Midbrain (tissue), 1 donor: Measurements from ENCODE around the gene HMCN2.
"Not testable (repeated sequence)": the region's sequence is repeated elsewhere in the genome, so short reads cannot be mapped to it uniquely, and the experiment has no call there.

Experiments used
- DNase-seq: peaks from one replicate; lab custom pipeline; 2025; lab: John Stamatoyannopoulos, UW

Gene HMCN2

GRCh38 chr9:130239363-130239695 lies 26.2 kb upstream of the HMCN2 start:
- DNase-seq, result no peak

GRCh38 chr9:130239741-130240241 lies 25.8 kb upstream of the HMCN2 start:
- DNase-seq, result no peak

GRCh38 chr9:130240410-130241197 lies 25.0 kb upstream of the HMCN2 start:
- DNase-seq, result peak; percentile 70

DNA sequence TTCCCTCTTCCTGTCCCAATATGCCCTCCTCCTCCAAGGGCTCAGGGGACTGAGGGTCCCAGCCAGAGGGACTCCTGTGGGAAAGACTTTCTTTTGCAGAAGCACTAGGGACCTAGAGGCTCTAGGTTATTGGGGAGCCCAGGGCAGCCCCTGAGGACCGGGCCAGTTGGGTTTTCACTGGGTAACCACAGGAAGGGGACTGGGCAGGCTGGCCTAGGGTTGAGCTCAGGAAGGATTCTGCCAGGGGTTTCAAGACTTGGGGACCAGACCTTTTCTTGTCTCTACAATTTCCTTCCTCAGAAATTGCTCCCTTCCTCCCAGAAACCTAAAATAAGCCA lies 24.4 kb upstream of the HMCN2 start:
- DNase-seq, result no peak

GRCh38 chr9:130242270-130243014 lies 23.1 kb upstream of the HMCN2 start:
- DNase-seq, result no peak

- DNase-seq, result peak; percentile 62
These were observed 22.3 kb upstream of the HMCN2 start for GRCh38 chr9:130243015-130243881.

DNA sequence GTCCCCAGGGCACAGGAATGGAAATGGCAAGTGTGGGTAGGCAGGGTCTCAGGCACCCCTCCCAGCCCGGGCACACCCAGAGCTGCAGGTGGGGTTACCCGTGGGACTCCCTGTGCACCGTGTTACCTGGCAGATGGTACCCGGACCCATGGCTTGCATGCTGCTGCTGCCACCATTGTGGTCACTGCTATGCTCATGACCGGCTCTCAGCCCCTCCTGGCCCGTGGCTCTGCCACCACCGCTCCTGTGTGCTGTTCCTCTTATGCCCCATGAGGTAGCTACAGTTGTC lies 21.7 kb upstream of the HMCN2 start:
- DNase-seq, result no peak

- DNase-seq, result no peak
These were observed 20.9 kb upstream of the HMCN2 start for GRCh38 chr9:130244548-130245165.

DNA sequence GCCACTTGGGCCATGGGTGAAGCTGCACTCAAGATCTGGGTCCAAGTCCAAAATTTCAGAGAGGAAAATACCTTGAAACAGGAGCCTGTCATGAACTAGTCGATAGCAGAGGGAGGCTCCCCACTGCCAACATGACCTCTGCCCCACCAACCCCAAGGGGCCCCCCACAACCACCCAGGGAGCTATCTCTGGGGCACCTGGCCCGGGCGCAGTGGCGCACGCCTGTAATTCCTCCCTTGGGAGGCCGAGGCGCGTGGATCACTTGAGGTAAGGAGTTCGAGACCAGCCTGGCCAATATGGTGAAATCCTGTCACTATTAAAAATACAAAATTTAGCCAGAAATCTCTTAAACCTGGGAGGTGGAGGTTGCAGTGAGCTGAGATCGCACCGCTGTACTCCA lies 20.1 kb upstream of the HMCN2 start:
- DNase-seq, result no peak

DNA sequence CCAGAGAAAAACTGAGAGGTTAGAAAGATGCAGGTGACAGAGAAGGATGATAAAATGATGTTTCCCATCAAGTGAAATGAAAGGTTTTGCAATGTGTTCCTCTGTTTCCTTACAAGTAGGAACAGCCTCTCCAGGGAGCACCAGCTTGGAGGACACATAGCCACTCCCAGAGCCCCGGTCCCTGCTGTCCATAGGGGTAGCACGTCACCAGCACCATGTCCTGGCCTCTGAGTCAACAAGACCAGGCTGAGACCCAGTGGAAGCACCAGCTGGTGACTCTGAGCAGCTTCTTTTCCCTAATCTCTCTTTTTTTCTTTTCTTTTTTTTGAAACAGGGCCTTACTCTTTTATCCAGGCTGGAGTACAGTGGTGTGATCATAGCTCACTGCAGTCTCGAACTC lies 19.4 kb upstream of the HMCN2 start:
- no peak for DNase-seq

DNA sequence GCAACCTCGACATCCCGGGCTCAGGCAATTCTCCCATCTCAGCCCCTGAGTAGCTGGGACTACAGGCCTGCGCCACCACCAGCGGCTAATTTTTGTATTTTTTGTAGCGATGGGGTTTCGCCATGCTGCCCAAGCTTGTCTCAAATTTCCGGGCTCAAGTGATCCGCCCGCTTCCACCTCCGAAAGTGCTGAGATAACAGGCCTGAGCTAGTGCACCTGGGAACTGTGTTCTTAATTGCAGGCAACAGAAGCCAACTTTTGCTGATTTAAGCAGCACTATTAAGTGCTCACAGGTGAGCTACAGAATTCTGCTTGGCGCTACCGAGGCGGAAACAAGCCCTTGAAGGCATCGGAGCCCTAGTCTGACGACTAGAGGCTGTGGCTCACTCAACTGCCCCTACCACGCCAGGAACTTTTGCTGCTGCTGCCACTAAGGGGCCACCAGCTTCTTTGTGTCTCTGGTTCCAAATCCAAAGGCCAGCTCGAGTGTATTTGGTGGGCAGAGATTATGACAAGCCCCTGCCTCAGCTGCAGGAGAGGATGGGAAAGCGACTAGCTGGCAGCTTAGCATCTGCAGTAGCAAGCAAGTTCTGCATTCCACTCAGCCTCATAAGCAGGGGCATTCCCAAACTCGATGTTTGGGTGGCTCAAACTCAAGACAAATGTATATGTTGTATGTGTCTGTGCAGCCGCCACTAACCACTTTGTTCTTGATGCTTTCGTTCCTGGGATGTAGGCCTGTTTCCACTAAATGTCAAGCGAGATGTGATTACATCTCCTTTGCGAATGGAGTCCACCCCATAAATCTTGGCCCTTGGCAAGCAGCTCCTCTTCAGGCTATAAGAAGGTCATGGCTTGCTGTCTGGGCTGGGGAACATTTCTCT lies 10.6 kb upstream of the HMCN2 start:
- no peak for DNase-seq

GRCh38 chr9:130255631-130256134 lies 9.9 kb upstream of the HMCN2 start:
- no peak for DNase-seq

- no peak for DNase-seq
These were observed 8.9 kb upstream of the HMCN2 start for GRCh38 chr9:130256644-130257043.

DNA sequence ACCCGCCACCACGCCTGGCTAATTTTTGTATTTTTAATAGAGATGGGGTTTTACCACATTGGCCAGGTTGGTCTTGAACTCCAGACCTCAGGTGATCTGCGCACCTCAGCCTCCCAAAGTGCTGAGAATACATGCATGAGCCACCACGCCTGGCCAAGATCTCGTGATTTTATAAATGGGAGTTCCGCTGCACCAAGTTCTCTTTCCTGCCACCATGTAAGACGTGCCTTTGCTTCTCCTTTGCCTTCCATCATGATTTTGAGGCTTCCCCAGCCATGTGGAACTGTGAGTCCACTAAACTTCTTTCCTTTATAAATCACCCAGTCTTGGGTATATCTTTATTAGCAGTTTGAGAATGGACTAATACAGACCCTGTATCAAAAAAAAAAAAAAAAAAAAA lies 7.4 kb upstream of the HMCN2 start:
- DNase-seq, result not testable (repeated sequence)

DNA sequence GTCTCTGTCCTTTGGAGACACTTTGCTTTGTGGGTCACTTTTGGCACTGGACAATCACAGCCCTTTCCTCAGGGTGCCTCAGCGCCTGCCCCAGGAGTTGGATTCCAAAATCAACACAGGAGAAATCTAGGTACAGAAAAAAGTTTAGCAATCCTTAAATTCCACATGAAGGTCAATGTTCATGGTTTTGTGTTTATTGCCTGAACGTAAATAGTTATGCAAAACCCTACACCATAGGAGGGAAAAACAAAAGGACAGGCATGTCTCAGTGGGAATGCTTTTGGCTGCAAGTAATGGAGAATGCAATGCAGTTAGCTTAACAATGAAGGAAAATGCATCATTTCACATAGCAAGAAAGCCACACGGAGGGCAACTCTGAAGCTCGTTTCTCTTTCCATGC lies 6.5 kb upstream of the HMCN2 start:
- DNase-seq, result no peak

DNA sequence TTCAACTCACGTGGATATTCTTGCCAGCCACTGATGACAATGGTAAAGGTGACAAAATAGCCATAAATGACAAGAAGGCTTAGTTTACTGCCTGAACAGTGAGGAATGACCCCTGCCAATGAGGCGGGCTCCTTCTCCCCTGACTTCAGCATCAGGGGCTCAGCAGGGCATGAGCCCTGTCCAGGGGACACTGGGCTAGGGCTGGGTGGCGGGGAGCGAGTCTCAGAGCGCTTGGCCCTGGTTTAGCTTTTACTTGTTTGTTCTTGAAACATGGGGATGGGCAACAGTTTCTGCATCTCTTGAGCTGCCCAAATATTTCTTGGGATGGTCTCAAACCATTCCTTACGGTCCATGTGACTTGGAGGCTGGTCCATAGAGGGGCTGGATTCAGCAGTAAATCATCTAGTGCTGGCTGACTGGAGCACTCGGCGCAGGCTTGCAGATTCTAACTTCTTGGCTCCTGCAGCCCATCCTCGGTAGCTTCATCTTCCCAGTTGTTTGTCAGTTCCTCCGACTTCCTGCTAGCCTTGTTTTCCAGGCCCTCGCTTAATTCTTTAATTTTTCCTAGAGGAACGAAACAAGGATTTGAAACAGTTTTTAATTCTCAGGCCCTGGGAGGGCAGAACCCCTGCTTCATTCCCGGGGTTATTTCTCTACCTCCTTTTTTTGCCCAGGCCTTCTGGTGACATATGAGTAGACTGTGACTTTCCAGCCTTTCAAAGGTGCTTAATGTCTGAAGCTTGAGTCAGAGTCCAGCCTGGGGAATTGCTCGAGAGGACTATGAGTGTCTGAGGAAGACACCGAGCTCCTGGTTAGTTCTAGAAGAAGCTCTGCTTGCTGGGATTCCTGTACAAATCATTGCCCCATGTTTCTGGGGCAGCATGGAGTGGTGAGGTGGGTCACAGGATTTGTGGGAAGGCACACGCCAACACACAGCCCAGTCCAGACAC lies 4.5 kb upstream of the HMCN2 start:
- DNase-seq, result no peak

GRCh38 chr9:130262061-130262745 lies 3.4 kb upstream of the HMCN2 start:
- DNase-seq, result no peak

DNA sequence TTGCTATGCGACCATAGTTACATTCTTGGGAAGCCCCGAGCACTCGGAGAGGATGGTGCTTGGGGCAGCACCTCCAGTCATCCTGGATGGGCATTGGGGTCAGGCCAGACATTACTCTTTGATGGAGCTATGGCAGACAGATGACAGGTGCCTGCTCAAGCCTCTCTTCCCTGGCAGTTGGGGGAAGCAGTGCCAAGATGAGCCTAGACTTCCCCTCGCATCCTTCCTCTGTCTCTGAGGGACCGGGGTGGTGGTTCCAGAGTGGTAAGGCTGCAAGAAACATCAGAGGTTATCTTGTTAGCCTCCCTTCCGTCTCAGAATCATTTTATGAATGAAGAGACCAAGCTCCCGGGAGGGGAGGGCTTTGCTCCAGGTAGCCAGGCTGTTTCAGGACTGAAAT lies 2.8 kb upstream of the HMCN2 start:
- no peak for DNase-seq
